HepG2 (cell line): ENCODE measurements around the gene CNKSR3. TPM values are rescaled to one million over a fixed set of nuclear protein-coding genes. Genes with fewer than 3 reads are reported as not detected.

ENCODE experiments used
- AFF4 ChIP-seq: sonication (generic); formaldehyde crosslinking; IDR thresholded peaks from 2 replicates; pipeline ENCODE4 v1.4.0; 2020; ENCODE audit warnings: missing genetic modification reagents
- ATF6 ChIP-seq: sonication (generic); formaldehyde crosslinking; conservative IDR thresholded peaks from 2 replicates; pipeline ENCODE4 v1.4.0; 2020; ENCODE audit warnings: missing genetic modification reagents
- CEBPG ChIP-seq: IDR thresholded peaks from 2 replicates; pipeline ENCODE4 v1.6.1; 2016
- GRHL1 ChIP-seq: sonication (generic); formaldehyde crosslinking; conservative IDR thresholded peaks from 2 replicates; pipeline ENCODE4 v1.8.0; 2022; ENCODE audit warnings: missing genetic modification reagents
- HCFC1 ChIP-seq: fragments of 150-350 bp; IDR thresholded peaks from 2 replicates; pipeline ENCODE4 v1.6.1; 2014; ENCODE audit warnings: low read depth, low read length
- JUNB ChIP-seq: sonication (generic); formaldehyde crosslinking; IDR thresholded peaks from 2 replicates; pipeline ENCODE4 v1.8.0; 2022; ENCODE audit warnings: missing genetic modification reagents, mild to moderate bottlenecking, borderline replicate concordance
- KDM4B ChIP-seq: sonication (generic); formaldehyde crosslinking; IDR thresholded peaks from 2 replicates; pipeline ENCODE4 v1.4.0; 2020; ENCODE audit warnings: missing genetic modification reagents
- PLSCR1 ChIP-seq: sonication (generic); formaldehyde crosslinking; IDR thresholded peaks from 2 replicates; pipeline ENCODE4 v1.5.0; 2020; ENCODE audit warnings: missing genetic modification reagents, mild to moderate bottlenecking, borderline replicate concordance
- PREB ChIP-seq: sonication (generic); formaldehyde crosslinking; IDR thresholded peaks from 2 replicates; pipeline ENCODE4 v1.4.0; 2020; ENCODE audit warnings: missing genetic modification reagents
- SIX4 ChIP-seq: sonication (generic); formaldehyde crosslinking; IDR thresholded peaks from 2 replicates; pipeline ENCODE4 v1.4.0; 2020; ENCODE audit warnings: missing genetic modification reagents
- ZBTB43 ChIP-seq: sonication (generic); formaldehyde crosslinking; conservative IDR thresholded peaks from 2 replicates; pipeline ENCODE4 v1.4.0; 2020; ENCODE audit warnings: missing genetic modification reagents
- ZFY ChIP-seq: sonication (generic); formaldehyde crosslinking; IDR thresholded peaks from 2 replicates; pipeline ENCODE4 v1.4.0; 2020; ENCODE audit warnings: missing genetic modification reagents
- ZNF333 ChIP-seq: sonication (generic); formaldehyde crosslinking; IDR thresholded peaks from 2 replicates; pipeline ENCODE4 v1.4.0; 2020; ENCODE audit warnings: mild to moderate bottlenecking, missing genetic modification reagents, borderline replicate concordance
- ZNF652 ChIP-seq: IDR thresholded peaks from 2 replicates; pipeline ENCODE4 v1.6.1; 2016; ENCODE audit warnings: low read depth, borderline replicate concordance
- polyA plus RNA-seq, 8 experiments: library from polyadenylated mRNA; depleted of rRNA in 3 of 8; stranded (reverse) in 7 of 8; unstranded in 1 of 8; fragments of >200 nt; fragmentation: Illumina TruSeq in 4 of 8; extraction: Trizol in 4 of 8; gene quantifications; 2 replicates each; pipeline versions ENCODE4 v1.2.1 to v1.2.3, GENCODE V29; 2011 to 2016; ENCODE audit warnings: low read depth in 4 of 8, missing spikeins in 1 of 8, mixed read lengths in 1 of 8; ENCODE audit not compliant: insufficient read depth in 1 of 8
- total RNA-seq, 5 experiments: library from RNA; depleted of rRNA; stranded (reverse); fragments of >200 nt; fragmentation: Illumina TruSeq; extraction: Trizol; gene quantifications; 2 replicates each; pipeline ENCODE4 v1.2.3, GENCODE V29; 2016; ENCODE audit warnings: low read depth in 1 of 5

CNKSR3 gene
- total and polyA plus RNA-seq, 2 of the 13 experiments (the other 11 are each of a cell fraction or from before 2014, with no cell fraction given): 9.2 to 38.6 TPM

GRCh38 chr6:154508573-154509375 is 1.7 kb downstream of the CNKSR3 start (continued):
- TF ChIP-seq PLSCR1 (CRISPR knock-in tag) (no peak), ZFY (CRISPR knock-in tag) (no peak), PREB (CRISPR knock-in tag) (no peak), ZNF652 (CRISPR knock-in tag) (no peak), HCFC1 (no peak), JUNB (CRISPR knock-in tag) (no peak), SIX4 (CRISPR knock-in tag) (peak; percentile 88), ATF6 (CRISPR knock-in tag) (no peak), CEBPG (CRISPR knock-in tag) (peak; percentile 43; the same call in 1 of the 2 replicates), ZNF333 (CRISPR knock-in tag) (no peak), ZBTB43 (CRISPR knock-in tag) (no peak), GRHL1 (CRISPR knock-in tag) (no peak), KDM4B (CRISPR knock-in tag) (no peak; the same call in 1 of the 2 replicates), AFF4 (CRISPR knock-in tag) (no peak)
